A549 (cell line): Measurements from ENCODE around the gene TMEM129. TPM values are rescaled to one million over a fixed set of nuclear protein-coding genes. Genes with fewer than 3 reads are reported as not detected.

Source experiments
- ATAC-seq, 2 experiments: fragments of 200-7000 bp in 1 of 2; fragments of >200 bp in 1 of 2; cut with Nextera tagmentation in 1 of 2; cut with Tn5 transposase in 1 of 2; 3 replicates each; pipeline versions ENCODE4 v1.8.0 to v1.9.1; 2018 to 2020; ENCODE audit warnings: mild to moderate bottlenecking in 1 of 2, moderate library complexity in 1 of 2
- CTCF ChIA-PET: fragments of 300-600 bp; sonication (Branson Sonifier 250); formaldehyde crosslinking; extraction: SDS; loops from one replicate; lab custom pipeline; 2021; ENCODE audit warnings: antibody characterized with exemption, inconsistent platforms; lab: Yijun Ruan, JAX
- POLR2A ChIA-PET: fragments of 350-600 bp; formaldehyde crosslinking; extraction: SDS; loops from one replicate; lab custom pipeline; 2021; ENCODE audit warnings: antibody characterized with exemption, inconsistent platforms; lab: Yijun Ruan, JAX
- DNase-seq, 2 experiments: peaks; one replicate each; pipeline versions ENCODE4 v3.0.0 to v3.0.0-alpha.2; 2011 to 2016; ENCODE audit warnings: low read depth in 1 of 2, low spot score in 1 of 2
- FAIRE-seq: peaks from 2 replicates; lab custom pipeline; 2011; peaks lifted over from hg19 to GRCh38; lab: Jason Lieb, UNC
- H3K27ac ChIP-seq, 2 experiments: fragments of >200 bp; sonication (Bioruptor Twin); formaldehyde crosslinking; 3 replicates each; pipeline ENCODE4 v1.5.1; 2016 to 2017
- H3K4me1 ChIP-seq: fragments of >200 bp; sonication (Bioruptor Twin); formaldehyde crosslinking; 3 replicates; pipeline ENCODE4 v1.6.1; 2016
- H3K4me2 ChIP-seq: fragments of >200 bp; sonication (Bioruptor Twin); formaldehyde crosslinking; 3 replicates; pipeline ENCODE4 v1.6.1; 2016
- H3K4me3 ChIP-seq: fragments of >200 bp; sonication (Bioruptor Twin); formaldehyde crosslinking; 3 replicates; pipeline ENCODE4 v1.5.1; 2016
- H3K9me3 ChIP-seq: fragments of >200 bp; sonication (Bioruptor Twin); formaldehyde crosslinking; 3 replicates; pipeline ENCODE4 v1.6.1; 2016
- CHD4 ChIP-seq: fragments of 200-600 bp; sonication (generic); IDR thresholded peaks from 2 replicates; pipeline ENCODE4 v1.6.1; 2016; ENCODE audit warnings: antibody characterized with exemption, mild to moderate bottlenecking, borderline replicate concordance
- CTCF ChIP-seq: fragments of >200 bp; sonication (Bioruptor Twin); formaldehyde crosslinking; IDR thresholded peaks from 3 replicates; pipeline ENCODE4 v1.5.1; 2016
- EHF ChIP-seq: fragments of 250-450 bp; sonication (Bioruptor Pico); IDR thresholded peaks from 2 replicates; pipeline ENCODE4 v1.5.0; 2020; ENCODE audit warnings: mild to moderate bottlenecking
- EHMT2 ChIP-seq: fragments of 200-600 bp; sonication (generic); IDR thresholded peaks from 2 replicates; pipeline ENCODE4 v1.6.1; 2016; ENCODE audit warnings: antibody characterized with exemption, low read depth, mild to moderate bottlenecking, moderate library complexity
- ELK1 ChIP-seq: fragments of 150-350 bp; IDR thresholded peaks from 2 replicates; pipeline ENCODE4 v1.6.1; 2014; ENCODE audit warnings: low read depth, mild to moderate bottlenecking, low read length
- EP300 ChIP-seq, 2 experiments: fragments of >200 bp; sonication (Bioruptor Twin); formaldehyde crosslinking; IDR thresholded peaks; 2 replicates in 1 of 2; 3 replicates in 1 of 2; pipeline ENCODE4 v1.6.1; 2016 to 2017
- ESRRA ChIP-seq: fragments of 150-350 bp; IDR thresholded peaks from 2 replicates; pipeline ENCODE4 v1.6.1; 2014; ENCODE audit warnings: mild to moderate bottlenecking, low read length, borderline replicate concordance
- FOSB ChIP-seq: fragments of 250-450 bp; sonication (Bioruptor Pico); IDR thresholded peaks from 2 replicates; pipeline ENCODE4 v1.5.0; 2020; ENCODE audit warnings: mild to moderate bottlenecking, moderate library complexity
- FOXS1 ChIP-seq: fragments of 250-450 bp; sonication (Bioruptor Pico); IDR thresholded peaks from 2 replicates; pipeline ENCODE4 v1.5.0; 2020; ENCODE audit warnings: mild to moderate bottlenecking, moderate library complexity
- HDAC2 ChIP-seq: fragments of 200-600 bp; sonication (generic); IDR thresholded peaks from 2 replicates; pipeline ENCODE4 v1.6.1; 2016
- HOXA7 ChIP-seq: fragments of 250-450 bp; sonication (Bioruptor Pico); IDR thresholded peaks from 2 replicates; pipeline ENCODE4 v1.5.0; 2020; ENCODE audit warnings: mild to moderate bottlenecking, moderate library complexity
- HOXB5 ChIP-seq: fragments of 250-450 bp; sonication (Bioruptor Pico); IDR thresholded peaks from 2 replicates; pipeline ENCODE4 v1.5.0; 2020; ENCODE audit warnings: mild to moderate bottlenecking, moderate library complexity
- JUNB ChIP-seq: fragments of >200 bp; sonication (Bioruptor Twin); formaldehyde crosslinking; IDR thresholded peaks from 2 replicates; pipeline ENCODE4 v1.6.1; 2016
- MAX ChIP-seq: IDR thresholded peaks from 2 replicates; pipeline ENCODE4 v1.6.1; 2012
- MAZ ChIP-seq: fragments of 150-350 bp; IDR thresholded peaks from 2 replicates; pipeline ENCODE4 v1.6.1; 2014; ENCODE audit warnings: antibody characterized with exemption, low read depth, low read length, borderline replicate concordance
- NFE2L2 ChIP-seq: fragments of 150-350 bp; conservative IDR thresholded peaks from 2 replicates; pipeline ENCODE4 v1.6.1; 2014; ENCODE audit warnings: low read length
- NPAS2 ChIP-seq: fragments of 250-450 bp; sonication (Bioruptor Pico); IDR thresholded peaks from 2 replicates; pipeline ENCODE4 v1.8.0; 2022; ENCODE audit warnings: mild to moderate bottlenecking, moderate library complexity, borderline replicate concordance
- NR3C1 ChIP-seq: fragments of >200 bp; sonication (Bioruptor Twin); formaldehyde crosslinking; IDR thresholded peaks from 3 replicates; pipeline ENCODE4 v1.6.1; 2017
- POLR2A ChIP-seq: IDR thresholded peaks from 2 replicates; pipeline ENCODE4 v1.6.1; 2012; ENCODE audit warnings: mild to moderate bottlenecking, low read length
- RCOR1 ChIP-seq: fragments of 150-350 bp; IDR thresholded peaks from 2 replicates; pipeline ENCODE4 v1.6.1; 2014; ENCODE audit warnings: antibody characterized with exemption, low read length, low read depth
- RNF2 ChIP-seq: fragments of 200-600 bp; sonication (generic); IDR thresholded peaks from 2 replicates; pipeline ENCODE4 v1.6.1; 2016; ENCODE audit warnings: low read depth, mild to moderate bottlenecking, antibody characterized with exemption, moderate library complexity, borderline replicate concordance
- SMC3 ChIP-seq: fragments of >200 bp; sonication (Bioruptor Twin); formaldehyde crosslinking; IDR thresholded peaks from 3 replicates; pipeline ENCODE4 v1.6.1; 2018; ENCODE audit warnings: inconsistent platforms
- USF2 ChIP-seq: fragments of 450-650 bp; IDR thresholded peaks from 2 replicates; pipeline ENCODE4 v1.6.1; 2014; ENCODE audit warnings: antibody characterized with exemption
- ZFP36 ChIP-seq: fragments of 450-650 bp; IDR thresholded peaks from 2 replicates; pipeline ENCODE4 v1.6.1; 2014; ENCODE audit warnings: borderline replicate concordance; ENCODE audit not compliant: partially characterized antibody
- WGBS: methylation state at CpG from one replicate; pipeline ENCODE4 v1.1.6; 2017; ENCODE audit errors: missing lambda C conversion rate; 5-methylcytosine and 5-hydroxymethylcytosine counted together
- polyA plus RNA-seq, 4 experiments: library from polyadenylated mRNA; depleted of rRNA in 3 of 4; stranded (reverse); fragments of >200 nt; fragmentation: RNase III in 1 of 4; extraction: RNeasy Plus Mini Kit Qiagen cat#74134 plus additional on column Dnase treatment in 1 of 4; gene quantifications; 2 replicates in 3 of 4; 3 replicates in 1 of 4; pipeline ENCODE4 v1.2.3, GENCODE V29; 2011 to 2017

Gene TMEM129
- polyA plus RNA-seq, 2 of the 4 experiments (the other 2 are of a cell fraction): 12.7 to 20.4 TPM

GRCh38 chr4:1756079-1756478, 35.0 kb upstream of the TMEM129 start (continued):
- TF ChIP-seq ESRRA (no peak), ZFP36 (no peak), RNF2 (no peak), FOSB (no peak), POLR2A (no peak), MAZ (no peak), CTCF (no peak)

- Histone ChIP-seq H3K4me3 (no peak overlapping the region), H3K27ac (no peak overlapping the region), H3K9me3 (no peaks in the 10 kb centered on the region), H3K4me2 (no peak overlapping the region), H3K4me1 (peaks cover 24% of the 10 kb centered on the region)
- no peak for FAIRE-seq
- CTCF ChIA-PET: interaction anchor here (1.2 to 13.8 kb wide), 4 partner anchors 11 to 156 kb away, joined by 5 to 227 read pairs (median 6); no protein-coding TSS in a partner anchor
- TF ChIP-seq NFE2L2: no peak
- no peak for TF ChIP-seq RCOR1
- TF ChIP-seq NR3C1: no peak
- TF ChIP-seq HOXB5 (CRISPR knock-in tag): no peak
- no peak for TF ChIP-seq MAZ
- no peak for TF ChIP-seq EHMT2
- TF ChIP-seq SMC3: no peak
- no peak for TF ChIP-seq CHD4
- no peak for TF ChIP-seq ELK1
- no peak for TF ChIP-seq EHF (CRISPR knock-in tag)
- TF ChIP-seq EP300 (IDR thresholded peaks at IDR 0.05): no peak
- POLR2A ChIA-PET: no interaction called here
- no peak for ATAC-seq
- WGBS: 83% methylated on average over 3 of the region's 17 CpGs
- DNase-seq: no peak
These were observed 34.2 kb upstream of the TMEM129 start for GRCh38 chr4:1755297-1755696.

GRCh38 chr4:1754336-1754735, 33.2 kb upstream of the TMEM129 start:
- TF ChIP-seq FOSB: no peak
- TF ChIP-seq POLR2A: no peak
- no peak for TF ChIP-seq CHD4
- no peak for TF ChIP-seq EHMT2
- TF ChIP-seq JUNB: no peak
- TF ChIP-seq HDAC2: no peak
- TF ChIP-seq FOXS1: no peak
- no peak for TF ChIP-seq USF2
- TF ChIP-seq NPAS2 (CRISPR knock-in tag): no peak
- TF ChIP-seq HOXA7: no peak
- no peak for TF ChIP-seq ESRRA
- TF ChIP-seq MAX: no peak
- no peak for TF ChIP-seq CTCF
- Histone ChIP-seq H3K4me2 (no peak overlapping the region), H3K9me3 (no peaks in the 10 kb centered on the region), H3K4me3 (no peak overlapping the region), H3K27ac (peak overlapping the region in 1 of 2 experiments; percentile 49; a peak in 2 of 6 replicates), H3K4me1 (peaks cover 20% of the 10 kb centered on the region; the same call in 2 of the 3 replicates)
- no peak for FAIRE-seq
- 77% methylated on average over 3 of the region's 5 CpGs for WGBS
- POLR2A ChIA-PET: no interaction called here
- DNase-seq: no peak
- peak in 1 of 2 experiments; percentile 3; a peak in 2 of 6 replicates for ATAC-seq
- CTCF ChIA-PET: interaction anchor here (1.1 to 13.8 kb wide), 3 partner anchors 12 to 58 kb away, joined by 3 to 227 read pairs (median 6); no protein-coding TSS in a partner anchor
